Vagina (tissue), 2 donors: ENCODE results near the gene STOML1. TPM values are rescaled to one million over a fixed set of nuclear protein-coding genes. Genes with fewer than 3 reads are reported as not detected.

Source experiments
- DNase-seq, 2 donors: peaks; one replicate each; pipeline ENCODE4 v3.0.0-alpha.2; 2017; ENCODE audit errors: extremely low spot score in 2 of 2
- H3K27ac ChIP-seq: fragments of 200-600 bp; sonication (generic); one replicate; pipeline ENCODE4 v1.5.1; 2019
- H3K27me3 ChIP-seq: fragments of 200-600 bp; sonication (generic); one replicate; pipeline ENCODE4 v1.5.1; 2019
- H3K36me3 ChIP-seq, 2 donors: fragments of 200-600 bp; sonication (generic); one replicate each; pipeline ENCODE4 v1.5.1; 2017 to 2019
- H3K4me1 ChIP-seq: fragments of 200-600 bp; sonication (generic); one replicate; pipeline ENCODE4 v1.5.1; 2019
- H3K4me3 ChIP-seq, 2 donors: fragments of 200-600 bp; sonication (generic); 1 replicate in 1 of 2; 2 replicates in 1 of 2; pipeline ENCODE4 v1.5.1; 2016 to 2019
- H3K9me3 ChIP-seq: fragments of 200-600 bp; sonication (generic); one replicate; pipeline ENCODE4 v1.5.1; 2019
- CTCF ChIP-seq, 3 experiments: fragments of 450-650 bp in 2 of 3; fragments of 200-600 bp in 1 of 3; sonication (generic) in 1 of 3; IDR thresholded peaks; one replicate each; pipeline ENCODE4 v1.5.1; 2017 to 2019; ENCODE audit warnings: antibody characterized with exemption in 3 of 3, mild to moderate bottlenecking in 2 of 3, moderate library complexity in 2 of 3
- POLR2A ChIP-seq, 2 donors: fragments of 450-650 bp; IDR thresholded peaks; one replicate each; pipeline ENCODE4 v1.6.1; 2017; ENCODE audit warnings: antibody characterized with exemption in 2 of 2, mild to moderate bottlenecking in 2 of 2, moderate library complexity in 2 of 2
- POLR2AphosphoS5 ChIP-seq, 2 donors: sonication (generic); formaldehyde crosslinking; IDR thresholded peaks; one replicate each; pipeline ENCODE4 v1.9.0; 2017; ENCODE audit warnings: antibody characterized with exemption in 2 of 2, mild to moderate bottlenecking in 2 of 2, low read depth in 1 of 2; ENCODE audit not compliant: insufficient read depth in 1 of 2
- intact Hi-C: fragments of 100-400 bp; cut with DNase I; formaldehyde crosslinking; loops from one replicate; pipeline ENCODE4 v1.15.1; 2023
- total RNA-seq: library from RNA; depleted of rRNA; stranded (reverse); fragments of >200 nt; gene quantifications from one replicate; pipeline ENCODE4 v1.2.3, GENCODE V29; 2016

STOML1 gene
- total RNA-seq, 1 donor from 2014 or later, result 15.0 TPM

GRCh38 chr15:73947651-73948050, 44.4 kb downstream of the STOML1 start:
- H3K27ac ChIP-seq, result no peak overlapping the region
- H3K4me3 ChIP-seq, result no peak overlapping the region
- intact Hi-C loops, result no loop called here
- peaks cover 24% of the 10 kb centered on the region for H3K4me1 ChIP-seq
- TF ChIP-seq POLR2A (IDR thresholded peaks at IDR 0.05) (no peak), CTCF (IDR thresholded peaks at IDR 0.05) (no peak), POLR2AphosphoS5 (IDR thresholded peaks at IDR 0.05; ENCODE audit: insufficient read depth in 1 of 2, low read depth in 1 of 2) (no peak)
- peaks cover 0 to 9% of the 10 kb centered on the region in 2 donors for H3K36me3 ChIP-seq
- H3K9me3 ChIP-seq, result no peaks in the 10 kb centered on the region
- no peak for DNase-seq
- H3K27me3 ChIP-seq, result no peaks in the 10 kb centered on the region

- intact Hi-C loops, result no loop called here
- H3K27me3 ChIP-seq, result no peaks in the 10 kb centered on the region
- H3K9me3 ChIP-seq, result no peaks in the 10 kb centered on the region
- H3K4me1 ChIP-seq, result peaks cover 16% of the 10 kb centered on the region
- DNase-seq, result no peak
- TF ChIP-seq POLR2A (IDR thresholded peaks at IDR 0.05), result no peak
- TF ChIP-seq POLR2AphosphoS5 (IDR thresholded peaks at IDR 0.05; ENCODE audit: insufficient read depth in 1 of 2, low read depth in 1 of 2), result no peak
- no peak for TF ChIP-seq CTCF (IDR thresholded peaks at IDR 0.05)
- no peak overlapping the region for H3K27ac ChIP-seq
- H3K36me3 ChIP-seq, result peaks cover 0 to 9% of the 10 kb centered on the region in 2 donors
- H3K4me3 ChIP-seq, result no peak overlapping the region
These were observed 45.2 kb downstream of the STOML1 start for GRCh38 chr15:73946795-73947370.

DNA sequence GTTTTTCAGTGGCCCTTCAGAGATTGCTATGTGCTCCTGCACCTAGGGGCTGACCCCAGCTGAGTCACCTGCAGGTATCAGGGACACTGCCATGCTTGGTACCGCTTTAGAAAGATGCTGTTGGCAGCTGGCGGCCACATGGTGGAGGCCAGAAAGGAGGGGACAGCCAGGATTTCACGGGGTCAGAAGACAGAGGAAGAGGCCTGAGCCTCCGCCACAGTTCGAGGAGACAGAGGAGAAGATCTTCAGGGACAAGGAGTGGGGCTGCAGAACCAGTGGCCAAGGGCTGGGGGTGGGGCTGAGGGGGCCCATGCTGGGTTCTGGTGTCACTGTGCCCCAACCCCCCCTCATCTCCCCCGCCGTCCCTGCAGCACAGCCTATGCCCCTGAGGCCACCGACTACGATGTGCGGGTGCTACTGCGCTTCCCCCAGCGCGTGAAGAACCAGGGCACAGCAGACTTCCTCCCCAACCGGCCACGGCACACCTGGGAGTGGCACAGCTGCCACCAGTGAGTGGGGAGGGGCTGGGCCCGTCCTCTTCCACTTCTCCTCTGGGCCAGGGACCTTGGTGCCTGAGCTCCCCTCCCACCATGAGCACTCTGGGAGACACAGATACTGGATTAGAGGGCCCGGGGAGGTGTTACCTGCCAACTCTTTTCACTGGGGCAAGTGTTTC, 45.9 kb downstream of the STOML1 start:
- Histone ChIP-seq H3K9me3 (no peaks in the 10 kb centered on the region), H3K27ac (no peak overlapping the region)
- intact Hi-C loops, result no loop called here

GRCh38 chr15:73945130-73945508, 47.0 kb downstream of the STOML1 start:
- H3K27ac ChIP-seq, result no peak overlapping the region
- intact Hi-C loops, result no loop called here
- peaks cover 28% of the 10 kb centered on the region for H3K4me1 ChIP-seq
- TF ChIP-seq POLR2A (IDR thresholded peaks at IDR 0.05) (no peak), CTCF (IDR thresholded peaks at IDR 0.05) (no peak), POLR2AphosphoS5 (IDR thresholded peaks at IDR 0.05; ENCODE audit: insufficient read depth in 1 of 2, low read depth in 1 of 2) (no peak)
- peaks cover 0 to 9% of the 10 kb centered on the region in 2 donors for H3K36me3 ChIP-seq
- DNase-seq, result no peak
- H3K9me3 ChIP-seq, result no peaks in the 10 kb centered on the region
- H3K4me3 ChIP-seq, result no peak overlapping the region
- H3K27me3 ChIP-seq, result no peaks in the 10 kb centered on the region

More for the DNA sequence above, 45.9 kb downstream of the STOML1 start:
- no peak for DNase-seq
- peaks cover 17% of the 10 kb centered on the region for H3K4me1 ChIP-seq
- H3K36me3 ChIP-seq, result peaks cover 0 to 9% of the 10 kb centered on the region in 2 donors
- H3K4me3 ChIP-seq, result no peak overlapping the region
- no peaks in the 10 kb centered on the region for H3K27me3 ChIP-seq
- no peak for TF ChIP-seq POLR2A (IDR thresholded peaks at IDR 0.05)
- no peak for TF ChIP-seq CTCF (IDR thresholded peaks at IDR 0.05)
- no peak for TF ChIP-seq POLR2AphosphoS5 (IDR thresholded peaks at IDR 0.05; ENCODE audit: insufficient read depth in 1 of 2, low read depth in 1 of 2)
